Measurements from ENCODE around the gene ARFGAP3.
"Not testable (repeated sequence)": the region's sequence is repeated elsewhere in the genome, so short reads cannot be mapped to it uniquely, and the experiment has no call there.

DNA sequence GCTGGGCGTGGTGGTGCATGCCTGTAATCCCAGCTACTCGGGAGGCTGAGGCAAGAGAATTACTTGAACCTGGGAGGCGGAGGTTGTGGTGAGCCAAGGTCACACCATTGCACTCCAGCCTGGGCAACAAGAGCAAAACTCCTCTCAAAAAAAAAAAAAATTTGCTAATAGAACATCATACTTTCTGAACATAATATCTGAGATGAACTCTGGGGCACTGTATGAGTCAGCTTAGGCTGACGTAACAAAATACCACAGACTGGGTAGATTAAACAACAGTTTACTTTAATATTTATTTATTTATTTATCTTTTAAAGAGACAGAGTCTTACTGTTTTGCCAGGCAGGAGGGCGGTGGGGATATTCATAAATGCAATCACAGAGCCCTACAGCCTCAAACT lies 101.5 kb downstream of the ARFGAP3 start:
- TF ChIP-seq EZH2 (IDR thresholded peaks at IDR 0.05; ENCODE audit: borderline replicate concordance, low read depth, low read length, poor library complexity, severe bottlenecking); CTCF (conservative IDR thresholded peaks at IDR 0.05; ENCODE audit: low read depth, low read length): not testable (repeated sequence)
